Transverse colon (tissue), 4 donors: ENCODE measurements around the gene ARHGAP24.

Experiments used
- EP300 ChIP-seq: sonication (generic); formaldehyde crosslinking; IDR thresholded peaks from one replicate; pipeline ENCODE4 v1.6.1; 2017; ENCODE audit warnings: antibody characterized with exemption, low read depth
- POLR2A ChIP-seq: fragments of 450-650 bp; IDR thresholded peaks from one replicate; pipeline ENCODE4 v1.6.1; 2016; ENCODE audit warnings: antibody characterized with exemption, mild to moderate bottlenecking, moderate library complexity
- POLR2AphosphoS5 ChIP-seq, 3 donors: sonication (generic); formaldehyde crosslinking; IDR thresholded peaks; one replicate each; pipeline ENCODE4 v1.6.1; 2016; ENCODE audit warnings: antibody characterized with exemption in 3 of 3
- TF ChIP-seq, protein P1 (sequence below), 5 experiments: fragments of 200-600 bp in 3 of 5; fragments of 450-650 bp in 2 of 5; sonication (generic) in 3 of 5; IDR thresholded peaks; 1 replicate in 2 of 5; 2 replicates in 3 of 5; pipeline ENCODE4 v1.5.1; 2016 to 2017; ENCODE audit warnings: antibody characterized with exemption in 5 of 5, inconsistent platforms in 3 of 5, mild to moderate bottlenecking in 2 of 5, moderate library complexity in 1 of 5

DNA sequence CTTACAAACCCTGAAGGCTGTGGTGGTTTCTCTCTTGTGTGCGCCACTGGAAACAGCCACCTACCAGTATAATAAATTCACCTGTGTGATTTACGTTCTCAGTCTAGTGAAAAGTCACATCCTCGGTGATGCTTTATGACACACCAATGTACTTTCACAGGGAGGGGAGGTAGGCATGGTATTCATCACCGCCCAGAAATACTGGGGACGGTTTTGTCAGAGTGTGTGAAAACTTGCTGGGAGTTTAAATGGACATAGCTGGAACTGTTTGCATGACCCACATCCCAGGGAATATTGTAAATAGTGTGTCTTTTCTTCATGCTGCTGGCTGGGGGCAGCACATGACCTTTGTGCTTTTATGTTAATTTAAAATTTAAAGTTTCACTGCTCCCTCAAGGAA lies 463.1 kb downstream of the ARHGAP24 start:
- TF ChIP-seq, protein P1, sequence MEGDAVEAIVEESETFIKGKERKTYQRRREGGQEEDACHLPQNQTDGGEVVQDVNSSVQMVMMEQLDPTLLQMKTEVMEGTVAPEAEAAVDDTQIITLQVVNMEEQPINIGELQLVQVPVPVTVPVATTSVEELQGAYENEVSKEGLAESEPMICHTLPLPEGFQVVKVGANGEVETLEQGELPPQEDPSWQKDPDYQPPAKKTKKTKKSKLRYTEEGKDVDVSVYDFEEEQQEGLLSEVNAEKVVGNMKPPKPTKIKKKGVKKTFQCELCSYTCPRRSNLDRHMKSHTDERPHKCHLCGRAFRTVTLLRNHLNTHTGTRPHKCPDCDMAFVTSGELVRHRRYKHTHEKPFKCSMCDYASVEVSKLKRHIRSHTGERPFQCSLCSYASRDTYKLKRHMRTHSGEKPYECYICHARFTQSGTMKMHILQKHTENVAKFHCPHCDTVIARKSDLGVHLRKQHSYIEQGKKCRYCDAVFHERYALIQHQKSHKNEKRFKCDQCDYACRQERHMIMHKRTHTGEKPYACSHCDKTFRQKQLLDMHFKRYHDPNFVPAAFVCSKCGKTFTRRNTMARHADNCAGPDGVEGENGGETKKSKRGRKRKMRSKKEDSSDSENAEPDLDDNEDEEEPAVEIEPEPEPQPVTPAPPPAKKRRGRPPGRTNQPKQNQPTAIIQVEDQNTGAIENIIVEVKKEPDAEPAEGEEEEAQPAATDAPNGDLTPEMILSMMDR (IDR thresholded peaks at IDR 0.05) = no peak
- no peak for TF ChIP-seq POLR2A
- TF ChIP-seq POLR2AphosphoS5 (IDR thresholded peaks at IDR 0.05) = peak in 1 of 3 donors; percentile 7
- no peak for TF ChIP-seq EP300
